Ascending aorta (tissue), 2 donors: Measurements from ENCODE around the gene PIGL. TPM values are rescaled to one million over a fixed set of nuclear protein-coding genes. Genes with fewer than 3 reads are reported as not detected.

ENCODE experiments used
- DNase-seq, 2 donors: peaks; one replicate each; pipeline ENCODE4 v3.0.0-alpha.2; 2019; ENCODE audit warnings: low spot score in 2 of 2
- H3K27ac ChIP-seq, 2 donors: fragments of 200-600 bp; sonication (generic); one replicate each; pipeline ENCODE4 v1.5.1; 2016 to 2017; ENCODE audit warnings: mild to moderate bottlenecking in 1 of 2
- H3K27me3 ChIP-seq: fragments of 200-600 bp; sonication (generic); one replicate; pipeline ENCODE4 v1.5.1; 2017
- H3K36me3 ChIP-seq, 2 donors: fragments of 200-600 bp; sonication (generic); one replicate each; pipeline ENCODE4 v1.5.1; 2016
- H3K4me1 ChIP-seq, 2 donors: fragments of 200-600 bp; sonication (generic); one replicate each; pipeline ENCODE4 v1.5.1; 2016 to 2017; ENCODE audit warnings: mild to moderate bottlenecking in 1 of 2
- H3K4me3 ChIP-seq, 2 donors: fragments of 200-600 bp; sonication (generic); one replicate each; pipeline ENCODE4 v1.5.1; 2016 to 2017; ENCODE audit warnings: mild to moderate bottlenecking in 1 of 2
- H3K9me3 ChIP-seq, 2 donors: fragments of 200-600 bp; sonication (generic); one replicate each; pipeline ENCODE4 v1.5.1; 2016
- CTCF ChIP-seq, 3 experiments: fragments of 200-600 bp in 2 of 3; fragments of 450-650 bp in 1 of 3; sonication (generic) in 2 of 3; IDR thresholded peaks; one replicate each; pipeline ENCODE4 v1.5.1; 2016 to 2019; ENCODE audit warnings: antibody characterized with exemption in 3 of 3, mild to moderate bottlenecking in 1 of 3, moderate library complexity in 1 of 3
- intact Hi-C: fragments of 100-400 bp; cut with DNase I; formaldehyde crosslinking; loops from one replicate; pipeline ENCODE4 v1.15.1; 2023
- total RNA-seq: library from RNA; depleted of rRNA; stranded (reverse); fragments of >200 nt; gene quantifications from one replicate; pipeline ENCODE4 v1.1.0, GENCODE V29; 2016

The PIGL gene
- total RNA-seq, 1 donor from 2014 or later: 6.2 TPM

DNA sequence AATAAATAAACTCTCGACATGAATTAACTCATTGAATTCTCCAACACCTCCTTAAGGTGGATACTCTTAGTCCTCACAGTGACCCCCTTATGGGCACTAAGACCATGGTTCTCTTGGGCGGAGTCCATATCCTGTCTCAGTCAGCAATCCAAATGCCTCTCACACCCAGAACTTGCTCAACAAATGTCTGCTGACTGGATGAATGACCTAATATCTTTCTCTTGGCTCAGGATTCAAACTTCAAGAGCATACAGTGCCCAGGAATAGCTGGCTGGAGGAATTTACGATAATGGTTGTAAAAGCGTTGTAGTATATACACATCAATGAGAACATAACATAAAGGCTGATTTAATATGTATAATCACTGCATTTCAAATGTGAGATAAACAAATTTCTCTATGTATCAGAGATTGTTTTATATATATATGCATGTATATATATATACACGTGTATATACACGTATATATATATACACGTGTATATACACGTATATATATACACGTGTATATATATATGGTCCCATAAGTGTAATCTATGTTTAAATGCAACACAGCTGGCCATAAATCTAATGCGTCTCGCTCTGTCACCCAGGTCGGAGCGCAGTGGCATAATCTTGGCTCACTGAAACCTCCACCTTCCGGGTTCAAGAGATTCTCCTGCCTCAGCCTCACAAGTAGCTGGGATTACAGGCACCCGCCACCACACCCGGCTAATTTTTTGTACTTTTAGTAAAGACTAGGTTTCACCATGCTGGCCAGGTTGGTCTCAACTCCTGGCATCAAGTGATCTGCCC lies 157.3 kb downstream of the PIGL start:
- peak in 1 of 2 donors; percentile 80 for DNase-seq
- TF ChIP-seq CTCF (IDR thresholded peaks at IDR 0.05): no peak
- intact Hi-C loops: no loop called here

More for the DNA sequence above, 157.3 kb downstream of the PIGL start:
- H3K9me3 ChIP-seq: no peaks in the 10 kb centered on the region
- H3K4me1 ChIP-seq: peaks cover 0 to 14% of the 10 kb centered on the region in 2 donors
- no peak overlapping the region for H3K4me3 ChIP-seq
- no peaks in the 10 kb centered on the region for H3K36me3 ChIP-seq
- H3K27ac ChIP-seq: peak overlapping the region; percentile 21 to 50
- H3K27me3 ChIP-seq: no peaks in the 10 kb centered on the region

Other genes starting within 250 kb of the PIGL start
- gene ZSWIM7, start 217.5 kb upstream of the PIGL start, total RNA-seq: 0.75 TPM
- gene TTC19, start 217.4 kb upstream of the PIGL start, total RNA-seq: 158 TPM
- 81.0 TPM for gene NCOR1, start 1.7 kb upstream of the PIGL start, total RNA-seq
- 37.6 TPM for gene CENPV, start 136.3 kb downstream of the PIGL start, total RNA-seq
- 615 TPM for gene UBB, start 163.9 kb downstream of the PIGL start, total RNA-seq
- 26.1 TPM for gene TRPV2, start 198.4 kb downstream of the PIGL start, total RNA-seq